A673 (cell line): ENCODE results near the gene SELP. TPM values are rescaled to one million over a fixed set of nuclear protein-coding genes. Genes with fewer than 3 reads are reported as not detected.

ENCODE experiments used
- BruUV-seq: library from RNA; stranded (reverse); fragments of 400-500 nt; replicated peaks from 2 replicates; lab custom pipeline; 2021; lab: Mats Ljungman, UMichigan
- CTCF ChIA-PET: fragments of 300-600 bp; sonication (Branson Sonifier 250); formaldehyde crosslinking; loops from one replicate; lab custom pipeline; 2022; ENCODE audit warnings: antibody characterized with exemption; lab: Charles Lee
- POLR2A ChIA-PET: fragments of 300-600 bp; sonication (Branson Sonifier 250); formaldehyde crosslinking; loops from one replicate; lab custom pipeline; 2022; ENCODE audit warnings: antibody characterized with exemption; ENCODE audit not compliant: low non-redundant PET; lab: Charles Lee
- DNase-seq: peaks from one replicate; pipeline ENCODE4 v3.0.0-alpha.2; 2015; ENCODE audit warnings: low spot score
- H3K27ac ChIP-seq: fragments of 200-600 bp; sonication (generic); 2 replicates; pipeline ENCODE4 v1.5.1; 2016; ENCODE audit warnings: mixed run types, low read depth, mild to moderate bottlenecking, mixed read lengths, antibody characterized with exemption, low read length; ENCODE audit not compliant: poor library complexity, severe bottlenecking
- H3K27me3 ChIP-seq: fragments of 200-600 bp; sonication (generic); replicated peaks from 2 replicates; pipeline ENCODE4 v1.6.1; 2017; ENCODE audit warnings: mixed run types, low read depth, mild to moderate bottlenecking, mixed read lengths, antibody characterized with exemption, low read length; ENCODE audit not compliant: insufficient read depth, poor library complexity
- H3K36me3 ChIP-seq: fragments of 200-600 bp; sonication (generic); 2 replicates; pipeline ENCODE4 v1.6.1; 2016; ENCODE audit warnings: mixed run types, mild to moderate bottlenecking, mixed read lengths, antibody characterized with exemption, low read length; ENCODE audit not compliant: insufficient read depth, poor library complexity, severe bottlenecking
- H3K4me1 ChIP-seq: fragments of 200-600 bp; sonication (generic); 2 replicates; pipeline ENCODE4 v1.6.1; 2017; ENCODE audit warnings: mixed run types, mild to moderate bottlenecking, mixed read lengths, antibody characterized with exemption, low read length; ENCODE audit not compliant: insufficient read depth, poor library complexity, severe bottlenecking
- H3K4me3 ChIP-seq: fragments of 200-600 bp; sonication (generic); 2 replicates; pipeline ENCODE4 v1.5.1; 2016; ENCODE audit warnings: low read depth, mixed run types, mild to moderate bottlenecking, mixed read lengths, low read length; ENCODE audit not compliant: poor library complexity, severe bottlenecking
- H3K9me3 ChIP-seq: fragments of 200-600 bp; sonication (generic); 2 replicates; pipeline ENCODE4 v1.6.1; 2016; ENCODE audit warnings: mixed run types, low read depth, mild to moderate bottlenecking, mixed read lengths, antibody characterized with exemption, low read length; ENCODE audit not compliant: poor library complexity, severe bottlenecking
- CTCF ChIP-seq: fragments of 300-800, 200-600 bp; sonication (generic); conservative IDR thresholded peaks from 2 replicates; pipeline ENCODE4 v1.5.1; 2017; ENCODE audit warnings: low read depth, mild to moderate bottlenecking, antibody characterized with exemption, low read length, moderate library complexity, mixed read lengths
- EZH2 ChIP-seq: fragments of 200-600 bp; sonication (generic); IDR thresholded peaks from 2 replicates; pipeline ENCODE4 v1.6.1; 2017; ENCODE audit warnings: borderline replicate concordance, low read depth, mild to moderate bottlenecking, mixed read lengths, antibody characterized with exemption, low read length; ENCODE audit not compliant: poor library complexity, severe bottlenecking
- intact Hi-C: fragments of 100-400 bp; cut with micrococcal nuclease; formaldehyde crosslinking; loops from one replicate; pipeline ENCODE4 v1.10.0; 2022; ENCODE audit not compliant: unreplicated experiment
- total RNA-seq: library from RNA; stranded (reverse); gene quantifications from 2 replicates; pipeline ENCODE4 v1.2.3, GENCODE V29; 2021

The SELP gene
- total RNA-seq, 1 experiment from 2014 or later: not detected

- intact Hi-C loops: no loop called here
- H3K36me3 ChIP-seq: no peaks in the 10 kb centered on the region
- no TSS peak for BruUV-seq
- DNase-seq: no peak
- peaks cover 15% of the 10 kb centered on the region for H3K27me3 ChIP-seq
- POLR2A ChIA-PET: no interaction called here
- no peaks in the 10 kb centered on the region for H3K4me1 ChIP-seq
- H3K9me3 ChIP-seq: no peaks in the 10 kb centered on the region
- TF ChIP-seq EZH2: no peak
- no peak for TF ChIP-seq CTCF
- CTCF ChIA-PET: no interaction called here
- H3K4me3 ChIP-seq: no peak overlapping the region
- no peak overlapping the region for H3K27ac ChIP-seq
Observed at GRCh38 chr1:169644297-169644696, 14.4 kb upstream of the SELP start.

GRCh38 chr1:169634877-169635276, 5.0 kb upstream of the SELP start:
- BruUV-seq: no TSS peak
- no peaks in the 10 kb centered on the region for H3K4me1 ChIP-seq
- H3K27me3 ChIP-seq: peaks cover 3% of the 10 kb centered on the region
- H3K27ac ChIP-seq: no peak overlapping the region
- H3K4me3 ChIP-seq: no peak overlapping the region
- no peaks in the 10 kb centered on the region for H3K36me3 ChIP-seq
- POLR2A ChIA-PET: no interaction called here
- no peak for DNase-seq
- CTCF ChIA-PET: no interaction called here
- intact Hi-C loops: no loop called here
- TF ChIP-seq CTCF (no peak), EZH2 (no peak)
- H3K9me3 ChIP-seq: peaks cover 26% of the 10 kb centered on the region

- Histone ChIP-seq H3K36me3 (no peaks in the 10 kb centered on the region), H3K4me1 (no peaks in the 10 kb centered on the region), H3K9me3 (peaks cover 26% of the 10 kb centered on the region), H3K27me3 (peaks cover 3% of the 10 kb centered on the region), H3K27ac (no peak overlapping the region), H3K4me3 (no peak overlapping the region)
- intact Hi-C loops: no loop called here
- DNase-seq: no peak
- TF ChIP-seq CTCF: no peak
- TF ChIP-seq EZH2: no peak
- ChIA-PET POLR2A (no interaction called here), CTCF (no interaction called here)
- no TSS peak for BruUV-seq
Observed at GRCh38 chr1:169634145-169634544, 4.2 kb upstream of the SELP start.
